PFSK-1 (cell line): ENCODE measurements around the gene PTPRN2.

Experiments
- POLR2AphosphoS5 ChIP-seq: IDR thresholded peaks from 2 replicates; pipeline ENCODE4 v1.6.1; 2012; ENCODE audit warnings: low read depth, mild to moderate bottlenecking, control low read depth, low read length, moderate library complexity
- TAF1 ChIP-seq: IDR thresholded peaks from 2 replicates; pipeline ENCODE4 v1.6.1; 2012; ENCODE audit warnings: low read length, control low read depth, borderline replicate concordance; ENCODE audit not compliant: insufficient read depth
- TF ChIP-seq, protein P1 (sequence below), 2 experiments: IDR thresholded peaks; 2 replicates each; pipeline versions ENCODE4 v1.6.1 to v1.8.0; 2011 to 2012; ENCODE audit warnings: low read depth in 2 of 2, low read length in 2 of 2, control low read depth in 1 of 2, inconsistent platforms in 1 of 2, mild to moderate bottlenecking in 1 of 2, moderate library complexity in 1 of 2; ENCODE audit not compliant: insufficient read depth in 1 of 2

DNA sequence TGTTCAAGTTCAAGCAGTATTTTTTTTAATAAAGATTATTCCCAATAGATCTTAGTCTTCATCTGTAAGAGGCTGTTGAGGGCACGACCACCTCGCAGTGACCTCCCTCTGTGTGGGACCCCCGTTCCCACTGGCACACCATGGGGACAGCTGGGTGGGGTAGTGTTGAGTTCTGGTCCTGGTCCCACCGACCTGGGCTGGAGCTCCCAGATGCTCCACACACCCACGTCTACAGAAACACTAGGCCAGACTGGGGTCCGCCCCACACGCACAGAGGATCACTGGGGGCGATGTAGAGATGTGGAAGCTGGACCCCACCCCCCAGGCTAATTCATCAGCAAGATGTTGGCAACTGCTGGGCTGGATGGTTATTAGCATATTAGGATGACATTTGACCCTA, 623.6 kb downstream of the PTPRN2 start:
- TF ChIP-seq POLR2AphosphoS5 (no peak), TAF1 (no peak)
- TF ChIP-seq, protein P1, sequence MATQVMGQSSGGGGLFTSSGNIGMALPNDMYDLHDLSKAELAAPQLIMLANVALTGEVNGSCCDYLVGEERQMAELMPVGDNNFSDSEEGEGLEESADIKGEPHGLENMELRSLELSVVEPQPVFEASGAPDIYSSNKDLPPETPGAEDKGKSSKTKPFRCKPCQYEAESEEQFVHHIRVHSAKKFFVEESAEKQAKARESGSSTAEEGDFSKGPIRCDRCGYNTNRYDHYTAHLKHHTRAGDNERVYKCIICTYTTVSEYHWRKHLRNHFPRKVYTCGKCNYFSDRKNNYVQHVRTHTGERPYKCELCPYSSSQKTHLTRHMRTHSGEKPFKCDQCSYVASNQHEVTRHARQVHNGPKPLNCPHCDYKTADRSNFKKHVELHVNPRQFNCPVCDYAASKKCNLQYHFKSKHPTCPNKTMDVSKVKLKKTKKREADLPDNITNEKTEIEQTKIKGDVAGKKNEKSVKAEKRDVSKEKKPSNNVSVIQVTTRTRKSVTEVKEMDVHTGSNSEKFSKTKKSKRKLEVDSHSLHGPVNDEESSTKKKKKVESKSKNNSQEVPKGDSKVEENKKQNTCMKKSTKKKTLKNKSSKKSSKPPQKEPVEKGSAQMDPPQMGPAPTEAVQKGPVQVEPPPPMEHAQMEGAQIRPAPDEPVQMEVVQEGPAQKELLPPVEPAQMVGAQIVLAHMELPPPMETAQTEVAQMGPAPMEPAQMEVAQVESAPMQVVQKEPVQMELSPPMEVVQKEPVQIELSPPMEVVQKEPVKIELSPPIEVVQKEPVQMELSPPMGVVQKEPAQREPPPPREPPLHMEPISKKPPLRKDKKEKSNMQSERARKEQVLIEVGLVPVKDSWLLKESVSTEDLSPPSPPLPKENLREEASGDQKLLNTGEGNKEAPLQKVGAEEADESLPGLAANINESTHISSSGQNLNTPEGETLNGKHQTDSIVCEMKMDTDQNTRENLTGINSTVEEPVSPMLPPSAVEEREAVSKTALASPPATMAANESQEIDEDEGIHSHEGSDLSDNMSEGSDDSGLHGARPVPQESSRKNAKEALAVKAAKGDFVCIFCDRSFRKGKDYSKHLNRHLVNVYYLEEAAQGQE (IDR thresholded peaks at IDR 0.05; ENCODE audit: insufficient read depth in 1 of 2, low read depth in 2 of 2, low read length in 2 of 2) = no peak
